Vagina (tissue), 2 donors: ENCODE results near the gene ZC3H15.

Source experiments
- POLR2A ChIP-seq, 2 donors: fragments of 450-650 bp; IDR thresholded peaks; one replicate each; pipeline ENCODE4 v1.6.1; 2017; ENCODE audit warnings: antibody characterized with exemption in 2 of 2, mild to moderate bottlenecking in 2 of 2, moderate library complexity in 2 of 2
- TF ChIP-seq, protein P1 (sequence below), 3 experiments: fragments of 450-650 bp in 2 of 3; fragments of 200-600 bp in 1 of 3; sonication (generic) in 1 of 3; IDR thresholded peaks; one replicate each; pipeline ENCODE4 v1.5.1; 2017 to 2019; ENCODE audit warnings: antibody characterized with exemption in 3 of 3, mild to moderate bottlenecking in 2 of 3, moderate library complexity in 2 of 3

DNA sequence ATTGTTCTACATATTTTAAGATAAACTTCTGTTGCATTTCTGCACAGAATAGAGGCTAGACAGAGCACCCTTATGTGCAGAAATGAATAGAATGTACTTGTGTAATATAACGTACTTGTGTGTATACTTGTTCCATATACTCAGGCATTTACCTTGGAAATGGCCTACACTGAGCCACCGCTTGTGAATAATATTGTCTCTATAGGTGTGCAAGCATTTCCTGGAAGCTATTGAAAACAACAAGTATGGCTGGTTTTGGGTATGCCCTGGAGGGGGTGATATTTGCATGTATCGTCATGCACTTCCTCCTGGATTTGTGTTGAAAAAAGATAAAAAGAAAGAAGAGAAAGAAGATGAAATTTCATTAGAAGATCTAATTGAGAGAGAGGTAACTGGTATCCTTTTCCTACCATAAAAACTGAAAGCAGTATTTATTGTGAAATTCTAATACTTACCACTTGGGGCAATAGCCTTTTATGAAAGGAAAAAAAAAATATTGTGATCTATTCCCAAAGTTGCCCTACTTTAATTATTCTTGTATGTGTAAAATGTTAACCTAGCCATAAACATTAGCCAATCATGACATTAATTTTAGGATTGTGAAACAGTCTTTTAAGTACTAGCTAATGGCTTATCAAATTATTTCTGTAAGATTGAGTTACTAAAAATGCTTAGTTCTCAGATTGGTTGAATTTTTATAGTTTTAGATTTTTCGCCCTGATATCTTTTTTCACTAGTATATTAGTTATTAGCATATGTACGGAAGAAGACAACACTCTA lies 18.0 kb downstream of the ZC3H15 start:
- TF ChIP-seq, protein P1, sequence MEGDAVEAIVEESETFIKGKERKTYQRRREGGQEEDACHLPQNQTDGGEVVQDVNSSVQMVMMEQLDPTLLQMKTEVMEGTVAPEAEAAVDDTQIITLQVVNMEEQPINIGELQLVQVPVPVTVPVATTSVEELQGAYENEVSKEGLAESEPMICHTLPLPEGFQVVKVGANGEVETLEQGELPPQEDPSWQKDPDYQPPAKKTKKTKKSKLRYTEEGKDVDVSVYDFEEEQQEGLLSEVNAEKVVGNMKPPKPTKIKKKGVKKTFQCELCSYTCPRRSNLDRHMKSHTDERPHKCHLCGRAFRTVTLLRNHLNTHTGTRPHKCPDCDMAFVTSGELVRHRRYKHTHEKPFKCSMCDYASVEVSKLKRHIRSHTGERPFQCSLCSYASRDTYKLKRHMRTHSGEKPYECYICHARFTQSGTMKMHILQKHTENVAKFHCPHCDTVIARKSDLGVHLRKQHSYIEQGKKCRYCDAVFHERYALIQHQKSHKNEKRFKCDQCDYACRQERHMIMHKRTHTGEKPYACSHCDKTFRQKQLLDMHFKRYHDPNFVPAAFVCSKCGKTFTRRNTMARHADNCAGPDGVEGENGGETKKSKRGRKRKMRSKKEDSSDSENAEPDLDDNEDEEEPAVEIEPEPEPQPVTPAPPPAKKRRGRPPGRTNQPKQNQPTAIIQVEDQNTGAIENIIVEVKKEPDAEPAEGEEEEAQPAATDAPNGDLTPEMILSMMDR (IDR thresholded peaks at IDR 0.05): peak; percentile 16 to 52 (median 50)
- no peak for TF ChIP-seq POLR2A (IDR thresholded peaks at IDR 0.05)
